WTC11 (cell line): ENCODE data around the gene MBD2. TPM values are rescaled to one million over a fixed set of nuclear protein-coding genes. Genes with fewer than 3 reads are reported as not detected.

Experiments used
- ATAC-seq: fragments of 200-7000 bp; cut with Tn5 transposase; 2 replicates; pipeline ENCODE4 v1.10.0; 2021; ENCODE audit warnings: mild to moderate bottlenecking, moderate library complexity
- CTCF ChIA-PET: fragments of 300-600 bp; sonication (Branson Sonifier 250); formaldehyde crosslinking; loops from one replicate; lab custom pipeline; 2021; ENCODE audit warnings: antibody characterized with exemption; lab: Charles Lee
- POLR2A ChIA-PET: fragments of 350-600 bp; sonication (Branson Sonifier 250); formaldehyde crosslinking; loops from one replicate; lab custom pipeline; 2021; ENCODE audit warnings: antibody characterized with exemption; lab: Charles Lee
- DNase-seq: peaks from one replicate; pipeline ENCODE4 v3.0.0; 2021; ENCODE audit warnings: low spot score
- H3K27ac Mint-ChIP-seq: 2 replicates; pipeline ENCODE4 v1.8.0; 2021; ENCODE audit warnings: mixed read lengths
- H3K27me3 Mint-ChIP-seq: 2 replicates; pipeline ENCODE4 v1.8.0; 2021; ENCODE audit warnings: low read depth, mild to moderate bottlenecking, moderate library complexity, mixed read lengths
- H3K36me3 Mint-ChIP-seq: 2 replicates; pipeline ENCODE4 v1.8.0; 2021; ENCODE audit warnings: mixed read lengths
- H3K4me1 Mint-ChIP-seq: 2 replicates; pipeline ENCODE4 v1.8.0; 2022; ENCODE audit warnings: mixed read lengths
- H3K4me3 Mint-ChIP-seq: 2 replicates; pipeline ENCODE4 v1.8.0; 2021; ENCODE audit warnings: mild to moderate bottlenecking, moderate library complexity, mixed read lengths
- H3K9me3 Mint-ChIP-seq: 2 replicates; pipeline ENCODE4 v1.8.0; 2021; ENCODE audit warnings: mixed read lengths
- CTCF ChIP-seq: fragments of 200-600 bp; IDR thresholded peaks from 2 replicates; pipeline ENCODE4 v1.8.0; 2022; ENCODE audit warnings: antibody characterized with exemption
- ETV6 ChIP-seq: sonication (generic); formaldehyde crosslinking; IDR thresholded peaks from 2 replicates; pipeline ENCODE4 v1.8.1; 2022; ENCODE audit warnings: mild to moderate bottlenecking, missing genetic modification reagents
- FOXK1 ChIP-seq: sonication (generic); formaldehyde crosslinking; IDR thresholded peaks from 2 replicates; pipeline ENCODE4 v1.8.0; 2022; ENCODE audit warnings: mild to moderate bottlenecking, moderate library complexity, missing genetic modification reagents
- HMGXB4 ChIP-seq: sonication (generic); formaldehyde crosslinking; IDR thresholded peaks from 2 replicates; pipeline ENCODE4 v1.8.1; 2023; ENCODE audit warnings: mild to moderate bottlenecking, moderate library complexity, missing genetic modification reagents
- IRF1 ChIP-seq: sonication (generic); formaldehyde crosslinking; IDR thresholded peaks from 2 replicates; pipeline ENCODE4 v1.8.0; 2023; ENCODE audit warnings: missing genetic modification reagents
- NFE2L1 ChIP-seq: sonication (generic); formaldehyde crosslinking; IDR thresholded peaks from 2 replicates; pipeline ENCODE4 v1.8.1; 2023; ENCODE audit warnings: missing genetic modification reagents
- RORB ChIP-seq: fragments of 250-450 bp; sonication (Bioruptor Pico); IDR thresholded peaks from 2 replicates; pipeline ENCODE4 v1.9.0; 2021; ENCODE audit warnings: mild to moderate bottlenecking
- STAT6 ChIP-seq: sonication (generic); formaldehyde crosslinking; conservative IDR thresholded peaks from 2 replicates; pipeline ENCODE4 v1.8.1; 2023; ENCODE audit warnings: mild to moderate bottlenecking, low read depth, missing genetic modification reagents, moderate library complexity
- USF2 ChIP-seq: sonication (generic); formaldehyde crosslinking; IDR thresholded peaks from 2 replicates; pipeline ENCODE4 v1.8.1; 2023; ENCODE audit warnings: mild to moderate bottlenecking, missing genetic modification reagents, moderate library complexity
- ZNF263 ChIP-seq: sonication (generic); formaldehyde crosslinking; IDR thresholded peaks from 2 replicates; pipeline ENCODE4 v1.8.1; 2022; ENCODE audit warnings: low read depth, mild to moderate bottlenecking, moderate library complexity, missing genetic modification reagents
- total RNA-seq: library from RNA; stranded (reverse); gene quantifications from 3 replicates; pipeline ENCODE4 v1.2.3, GENCODE V29; 2021
- TF ChIP-seq, protein P1 (sequence below): sonication (generic); formaldehyde crosslinking; IDR thresholded peaks from 2 replicates; pipeline ENCODE4 v1.8.0; 2022; ENCODE audit warnings: missing genetic modification reagents
- TF ChIP-seq, protein P2 (sequence below): sonication (generic); formaldehyde crosslinking; IDR thresholded peaks from 2 replicates; pipeline ENCODE4 v1.8.0; 2022; ENCODE audit warnings: mild to moderate bottlenecking, missing genetic modification reagents
- TF ChIP-seq, protein P3 (sequence below): sonication (generic); formaldehyde crosslinking; IDR thresholded peaks from 2 replicates; pipeline ENCODE4 v1.8.0; 2022; ENCODE audit warnings: mild to moderate bottlenecking, missing genetic modification reagents

The MBD2 gene
- total RNA-seq, 1 experiment from 2014 or later: 42.7 TPM

GRCh38 chr18:54224379-54225014 is at the start of gene MBD2 (continued):
- TF ChIP-seq STAT6 (CRISPR knock-in tag): no peak
- peak; percentile 37; the same call in 1 of the 2 replicates for TF ChIP-seq HMGXB4 (CRISPR knock-in tag)
- TF ChIP-seq, all 79 proteins: peak for 8

DNA sequence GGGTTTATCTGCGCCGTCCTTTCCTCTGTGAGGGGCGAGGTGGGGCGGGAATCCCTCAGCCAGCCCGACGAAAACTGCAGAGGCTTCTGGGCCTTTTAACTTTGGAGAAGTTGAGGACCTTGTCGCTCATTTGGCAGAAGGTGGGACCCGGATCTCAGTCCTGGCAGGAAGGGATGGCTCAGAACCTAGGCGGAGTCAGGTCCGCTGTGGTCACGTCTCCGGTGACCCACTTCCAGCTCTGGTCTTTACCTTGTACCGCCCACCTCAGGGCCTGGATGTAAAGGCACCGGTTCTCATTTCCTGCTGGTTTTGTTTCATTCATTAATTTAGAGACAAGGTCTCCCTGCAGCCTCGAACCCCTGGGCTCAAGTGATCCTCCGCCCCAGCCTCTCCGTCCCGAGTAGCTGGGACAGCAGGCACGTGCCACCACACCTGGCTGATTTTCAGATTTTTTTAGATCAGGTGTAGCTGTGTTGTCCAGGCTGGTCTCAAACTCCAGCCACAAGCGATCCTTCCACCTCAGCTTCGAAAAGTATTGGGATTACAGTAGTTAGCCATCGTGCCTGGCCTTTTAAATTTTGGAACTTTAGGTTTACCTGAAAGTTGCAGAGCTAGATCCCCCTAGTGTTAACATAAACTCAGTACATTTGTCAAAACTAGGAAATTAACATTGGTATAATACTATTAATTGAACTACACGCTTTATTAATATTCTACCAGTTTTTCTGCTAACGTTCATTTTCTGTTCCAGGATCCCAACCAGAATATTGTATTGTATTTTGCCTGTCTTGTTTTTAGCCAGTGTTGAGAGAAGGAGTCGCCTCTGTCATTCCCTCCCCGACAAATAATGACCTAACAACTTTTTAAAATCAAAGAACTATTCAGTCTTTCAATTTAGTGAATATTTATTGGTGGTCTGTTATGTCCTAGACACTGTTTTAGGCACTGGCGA is 45.7 kb upstream of the MBD2 start:
- ATAC-seq (peak; percentile 88), DNase-seq (peak; percentile 57)
- Mint-ChIP-seq H3K27me3 (no peaks in the 10 kb centered on the region), H3K36me3 (peaks cover 5% of the 10 kb centered on the region), H3K4me3 (peak overlapping the region; percentile 79), H3K9me3 (no peaks in the 10 kb centered on the region), H3K4me1 (peaks cover 32% of the 10 kb centered on the region), H3K27ac (peak overlapping the region; percentile 98)
- CTCF ChIA-PET: interaction anchor here (1.1 to 3.9 kb wide), 11 partner anchors 10 to 122 kb away, joined by 3 to 21 read pairs (median 5); partner anchors contain the start of genes C18orf54, MBD2 and STARD6
- TF ChIP-seq HMGXB4 (CRISPR knock-in tag): no peak
- TF ChIP-seq RORB (CRISPR knock-in tag): no peak
- peak; percentile 9; the same call in 1 of the 2 replicates for TF ChIP-seq ETV6 (CRISPR knock-in tag)
- no peak for TF ChIP-seq NFE2L1
- TF ChIP-seq FOXK1 (CRISPR knock-in tag): peak; percentile 11; the same call in 1 of the 2 replicates
- TF ChIP-seq, protein P1, sequence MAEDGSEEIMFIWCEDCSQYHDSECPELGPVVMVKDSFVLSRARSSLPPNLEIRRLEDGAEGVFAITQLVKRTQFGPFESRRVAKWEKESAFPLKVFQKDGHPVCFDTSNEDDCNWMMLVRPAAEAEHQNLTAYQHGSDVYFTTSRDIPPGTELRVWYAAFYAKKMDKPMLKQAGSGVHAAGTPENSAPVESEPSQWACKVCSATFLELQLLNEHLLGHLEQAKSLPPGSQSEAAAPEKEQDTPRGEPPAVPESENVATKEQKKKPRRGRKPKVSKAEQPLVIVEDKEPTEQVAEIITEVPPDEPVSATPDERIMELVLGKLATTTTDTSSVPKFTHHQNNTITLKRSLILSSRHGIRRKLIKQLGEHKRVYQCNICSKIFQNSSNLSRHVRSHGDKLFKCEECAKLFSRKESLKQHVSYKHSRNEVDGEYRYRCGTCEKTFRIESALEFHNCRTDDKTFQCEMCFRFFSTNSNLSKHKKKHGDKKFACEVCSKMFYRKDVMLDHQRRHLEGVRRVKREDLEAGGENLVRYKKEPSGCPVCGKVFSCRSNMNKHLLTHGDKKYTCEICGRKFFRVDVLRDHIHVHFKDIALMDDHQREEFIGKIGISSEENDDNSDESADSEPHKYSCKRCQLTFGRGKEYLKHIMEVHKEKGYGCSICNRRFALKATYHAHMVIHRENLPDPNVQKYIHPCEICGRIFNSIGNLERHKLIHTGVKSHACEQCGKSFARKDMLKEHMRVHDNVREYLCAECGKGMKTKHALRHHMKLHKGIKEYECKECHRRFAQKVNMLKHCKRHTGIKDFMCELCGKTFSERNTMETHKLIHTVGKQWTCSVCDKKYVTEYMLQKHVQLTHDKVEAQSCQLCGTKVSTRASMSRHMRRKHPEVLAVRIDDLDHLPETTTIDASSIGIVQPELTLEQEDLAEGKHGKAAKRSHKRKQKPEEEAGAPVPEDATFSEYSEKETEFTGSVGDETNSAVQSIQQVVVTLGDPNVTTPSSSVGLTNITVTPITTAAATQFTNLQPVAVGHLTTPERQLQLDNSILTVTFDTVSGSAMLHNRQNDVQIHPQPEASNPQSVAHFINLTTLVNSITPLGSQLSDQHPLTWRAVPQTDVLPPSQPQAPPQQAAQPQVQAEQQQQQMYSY: peak; percentile 93
- TF ChIP-seq CTCF: peak; percentile 11; the same call in 1 of the 2 replicates
- TF ChIP-seq, protein P2, sequence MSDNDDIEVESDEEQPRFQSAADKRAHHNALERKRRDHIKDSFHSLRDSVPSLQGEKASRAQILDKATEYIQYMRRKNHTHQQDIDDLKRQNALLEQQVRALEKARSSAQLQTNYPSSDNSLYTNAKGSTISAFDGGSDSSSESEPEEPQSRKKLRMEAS (CRISPR knock-in tag): peak; percentile 29; the same call in 1 of the 2 replicates
- 0 out of 2 replicates have a peak, but pooled peaks have one; percentile 10 for TF ChIP-seq IRF1
- TF ChIP-seq ZNF263 (CRISPR knock-in tag): no peak
- peak; percentile 34; the same call in 1 of the 2 replicates for TF ChIP-seq USF2 (CRISPR knock-in tag)
- TF ChIP-seq, protein P3, sequence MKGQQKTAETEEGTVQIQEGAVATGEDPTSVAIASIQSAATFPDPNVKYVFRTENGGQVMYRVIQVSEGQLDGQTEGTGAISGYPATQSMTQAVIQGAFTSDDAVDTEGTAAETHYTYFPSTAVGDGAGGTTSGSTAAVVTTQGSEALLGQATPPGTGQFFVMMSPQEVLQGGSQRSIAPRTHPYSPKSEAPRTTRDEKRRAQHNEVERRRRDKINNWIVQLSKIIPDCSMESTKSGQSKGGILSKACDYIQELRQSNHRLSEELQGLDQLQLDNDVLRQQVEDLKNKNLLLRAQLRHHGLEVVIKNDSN (CRISPR knock-in tag): peak; percentile 66; the same call in 1 of the 2 replicates
- POLR2A ChIA-PET: interaction anchor here (0.5 to 2.5 kb wide), 8 partner anchors 10 to 142 kb away, joined by 3 to 20 read pairs (median 4); partner anchors contain the start of genes C18orf54, MBD2 and STARD6
